Peyer's patch (tissue), 4 donors: ENCODE measurements around the gene ITGAV.

Experiments used
- POLR2A ChIP-seq, 2 donors: fragments of 450-650 bp; IDR thresholded peaks; one replicate each; pipeline ENCODE4 v1.5.1; 2017; ENCODE audit warnings: antibody characterized with exemption in 2 of 2, mild to moderate bottlenecking in 2 of 2, moderate library complexity in 2 of 2
- TF ChIP-seq, protein P1 (sequence below), 6 experiments: fragments of 450-650 bp in 4 of 6; fragments of 200-600 bp in 2 of 6; sonication (generic) in 1 of 6; IDR thresholded peaks; one replicate each; pipeline ENCODE4 v1.5.1; 2017 to 2019; ENCODE audit warnings: antibody characterized with exemption in 6 of 6, mild to moderate bottlenecking in 3 of 6, moderate library complexity in 1 of 6

- no peak for TF ChIP-seq POLR2A (IDR thresholded peaks at IDR 0.05)
- TF ChIP-seq, protein P1, sequence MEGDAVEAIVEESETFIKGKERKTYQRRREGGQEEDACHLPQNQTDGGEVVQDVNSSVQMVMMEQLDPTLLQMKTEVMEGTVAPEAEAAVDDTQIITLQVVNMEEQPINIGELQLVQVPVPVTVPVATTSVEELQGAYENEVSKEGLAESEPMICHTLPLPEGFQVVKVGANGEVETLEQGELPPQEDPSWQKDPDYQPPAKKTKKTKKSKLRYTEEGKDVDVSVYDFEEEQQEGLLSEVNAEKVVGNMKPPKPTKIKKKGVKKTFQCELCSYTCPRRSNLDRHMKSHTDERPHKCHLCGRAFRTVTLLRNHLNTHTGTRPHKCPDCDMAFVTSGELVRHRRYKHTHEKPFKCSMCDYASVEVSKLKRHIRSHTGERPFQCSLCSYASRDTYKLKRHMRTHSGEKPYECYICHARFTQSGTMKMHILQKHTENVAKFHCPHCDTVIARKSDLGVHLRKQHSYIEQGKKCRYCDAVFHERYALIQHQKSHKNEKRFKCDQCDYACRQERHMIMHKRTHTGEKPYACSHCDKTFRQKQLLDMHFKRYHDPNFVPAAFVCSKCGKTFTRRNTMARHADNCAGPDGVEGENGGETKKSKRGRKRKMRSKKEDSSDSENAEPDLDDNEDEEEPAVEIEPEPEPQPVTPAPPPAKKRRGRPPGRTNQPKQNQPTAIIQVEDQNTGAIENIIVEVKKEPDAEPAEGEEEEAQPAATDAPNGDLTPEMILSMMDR (IDR thresholded peaks at IDR 0.05) = no peak
These were observed 51.4 kb downstream of the ITGAV start for GRCh38 chr2:186641132-186641806.
